ENCODE results near the gene IFT25.

IFT25 gene

GRCh38 chr1:53957194-53957818 is 11.8 kb upstream of the IFT25 start:
- no peak overlapping the region for H3K4me3 ChIP-seq (ENCODE audit: low read depth, low read length)
- DNase-seq (ENCODE audit: low read depth), result peak; percentile 63
- TF ChIP-seq CTCF (conservative IDR thresholded peaks at IDR 0.05; ENCODE audit: low read depth, low read length), result no peak

GRCh38 chr1:53956308-53957168 is 11.0 kb upstream of the IFT25 start:
- no peak for TF ChIP-seq CTCF (conservative IDR thresholded peaks at IDR 0.05; ENCODE audit: low read depth, low read length)
- H3K4me3 ChIP-seq (ENCODE audit: low read depth, low read length), result no peak overlapping the region
- DNase-seq (ENCODE audit: low read depth), result peak; percentile 40

- no peak for TF ChIP-seq CTCF (conservative IDR thresholded peaks at IDR 0.05; ENCODE audit: low read depth, low read length)
- no peak overlapping the region for H3K4me3 ChIP-seq (ENCODE audit: low read depth, low read length)
- no peak for DNase-seq (ENCODE audit: low read depth)
Measured at GRCh38 chr1:53954128-53954527, 8.6 kb upstream of the IFT25 start.

GRCh38 chr1:53951697-53952096 is 6.2 kb upstream of the IFT25 start:
- no peak overlapping the region for H3K4me3 ChIP-seq (ENCODE audit: low read depth, low read length)
- DNase-seq (ENCODE audit: low read depth), result no peak
- no peak for TF ChIP-seq CTCF (conservative IDR thresholded peaks at IDR 0.05; ENCODE audit: low read depth, low read length)

- H3K4me3 ChIP-seq (ENCODE audit: low read depth, low read length), result no peak overlapping the region
- DNase-seq (ENCODE audit: low read depth), result peak; percentile 75
- peak; percentile 82 for TF ChIP-seq CTCF (conservative IDR thresholded peaks at IDR 0.05; ENCODE audit: low read depth, low read length)
Measured at GRCh38 chr1:53949023-53949990, 3.8 kb upstream of the IFT25 start.

GRCh38 chr1:53948291-53948690 is 2.8 kb upstream of the IFT25 start:
- TF ChIP-seq CTCF (conservative IDR thresholded peaks at IDR 0.05; ENCODE audit: low read depth, low read length), result no peak
- H3K4me3 ChIP-seq (ENCODE audit: low read depth, low read length), result no peak overlapping the region
- no peak for DNase-seq (ENCODE audit: low read depth)

Data from choroid plexus epithelial cell (primary cell).